ENCODE results near the gene PEDS1. TPM values are rescaled to one million over a fixed set of nuclear protein-coding genes. Genes with fewer than 3 reads are reported as not detected.

Gene PEDS1
- total and polyA plus RNA-seq, 10 of the 15 experiments (the other 5 are each of a cell fraction or from before 2014, with no cell fraction given), result 1.7 to 25.6 (median 16.8) TPM

DNA sequence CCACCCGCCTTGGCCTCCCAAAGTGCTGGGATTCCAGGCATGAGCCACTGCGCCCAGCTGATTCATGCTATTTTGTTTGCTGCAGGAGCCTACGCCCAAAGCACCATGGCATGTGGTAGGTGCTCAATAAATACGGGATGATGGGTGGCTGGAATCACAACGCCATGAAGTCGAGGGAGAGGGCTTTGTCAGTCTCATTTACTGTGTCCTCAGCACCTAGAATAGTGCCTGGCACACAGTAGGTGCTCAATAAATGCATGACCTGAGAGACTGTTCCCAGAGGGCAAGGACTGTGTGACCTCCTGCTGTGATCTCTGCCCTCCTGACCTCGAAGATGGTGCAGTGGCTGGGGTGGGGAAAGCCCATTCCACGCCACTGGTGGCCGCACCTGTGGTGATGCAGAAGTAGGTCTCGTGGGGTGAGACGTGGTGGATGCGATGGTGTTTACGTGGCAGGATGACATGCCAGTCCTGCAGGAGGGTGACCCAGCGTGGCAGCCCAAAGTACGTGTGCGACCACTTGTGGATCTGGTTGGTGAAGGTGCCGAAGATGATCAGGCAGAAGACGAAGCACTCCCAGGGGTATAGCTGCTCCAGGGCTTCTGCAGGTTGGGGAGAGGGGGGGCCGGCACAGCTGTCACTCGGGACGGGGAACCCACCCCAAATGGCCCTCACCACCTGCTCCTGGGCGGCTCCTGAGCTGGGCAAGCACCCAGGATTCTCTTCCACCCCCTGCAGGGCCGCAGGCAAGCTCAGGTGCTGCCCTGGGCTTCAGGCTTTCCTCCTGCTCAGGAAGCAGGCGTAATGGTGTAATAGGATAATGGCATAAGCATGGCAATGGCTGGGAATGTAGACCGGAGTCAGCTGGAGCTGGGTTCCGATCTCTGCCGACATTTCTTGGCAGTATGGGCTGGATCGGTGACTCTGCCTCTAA, 25.7 kb downstream of the PEDS1 start:
- WGBS (ENCODE audit: insufficient coverage, insufficient replicate concordance, low lambda C conversion rate, missing lambda C conversion rate), result 95% methylated on average over 28 of the region's 28 CpGs
- ChIA-PET POLR2A (no interaction called here), CTCF (interaction anchor here (0.6 to 1.8 kb wide), 3 partner anchors 12 to 49 kb away, joined by 3 to 4 read pairs (median 3); no protein-coding TSS in a partner anchor), RAD21 (ENCODE audit: unreplicated experiment) (interaction anchor here (1.1 kb wide), 1 partner anchor 12 kb away, joined by 5 read pairs; no protein-coding TSS in a partner anchor), SMC1A (ENCODE audit: uncharacterized antibody, unreplicated experiment) (no interaction called here)
- Histone ChIP-seq H3K9me3 (replicated peaks; ENCODE audit: control insufficient read depth, insufficient read depth, low read length) (no peaks in the 10 kb centered on the region), H3K4me2 (ENCODE audit: control insufficient read depth, insufficient read depth) (no peak overlapping the region), H3K36me3 (ENCODE audit: control insufficient read depth in 2 of 2, insufficient read depth in 2 of 2, low read length in 1 of 2) (peaks cover 21 to 45% of the 10 kb centered on the region in 2 experiments), H3K79me2 (ENCODE audit: control insufficient read depth, insufficient read depth, low read length) (no peaks in the 10 kb centered on the region), H2AFZ (ENCODE audit: control insufficient read depth, low read depth, low read length) (no peak overlapping the region), H3K27me3 (replicated peaks in 1 of 2; ENCODE audit: control insufficient read depth in 2 of 2, insufficient read depth in 2 of 2, low read length in 1 of 2) (no peaks in the 10 kb centered on the region), H3K9ac (ENCODE audit: control insufficient read depth, insufficient read depth, low read length) (no peak overlapping the region), H3K4me3 (no peak overlapping the region), H3K4me1 (ENCODE audit: control insufficient read depth, insufficient read depth, low read length) (no peaks in the 10 kb centered on the region; the same call in 1 of the 2 replicates), H4K20me1 (ENCODE audit: control insufficient read depth, insufficient read depth) (no peaks in the 10 kb centered on the region), H3K27ac (ENCODE audit: control insufficient read depth, insufficient read depth) (no peak overlapping the region)
- intact Hi-C loops (cut with micrococcal nuclease; ENCODE audit: unreplicated experiment), result no loop called here
- no peak for ATAC-seq
- in situ Hi-C loops (cut with MboI), result no loop called here
- DNase-seq (ENCODE audit: low read depth, low spot score), result no peak
- no TSS peak for BruUV-seq (replicated peaks)
- FAIRE-seq, result no peak
- TF ChIP-seq ZSCAN29 (IDR thresholded peaks at IDR 0.05) (no peak), BMI1 (IDR thresholded peaks at IDR 0.05; ENCODE audit: borderline replicate concordance) (no peak), PAX8 (IDR thresholded peaks at IDR 0.05) (no peak), HCFC1 (IDR thresholded peaks at IDR 0.05; ENCODE audit: low read length) (no peak), HDGF (IDR thresholded peaks at IDR 0.05) (no peak), IKZF1 (conservative IDR thresholded peaks at IDR 0.05) (no peak), FOXK2 (IDR thresholded peaks at IDR 0.05) (no peak)
- TF ChIP-seq, protein P1, sequence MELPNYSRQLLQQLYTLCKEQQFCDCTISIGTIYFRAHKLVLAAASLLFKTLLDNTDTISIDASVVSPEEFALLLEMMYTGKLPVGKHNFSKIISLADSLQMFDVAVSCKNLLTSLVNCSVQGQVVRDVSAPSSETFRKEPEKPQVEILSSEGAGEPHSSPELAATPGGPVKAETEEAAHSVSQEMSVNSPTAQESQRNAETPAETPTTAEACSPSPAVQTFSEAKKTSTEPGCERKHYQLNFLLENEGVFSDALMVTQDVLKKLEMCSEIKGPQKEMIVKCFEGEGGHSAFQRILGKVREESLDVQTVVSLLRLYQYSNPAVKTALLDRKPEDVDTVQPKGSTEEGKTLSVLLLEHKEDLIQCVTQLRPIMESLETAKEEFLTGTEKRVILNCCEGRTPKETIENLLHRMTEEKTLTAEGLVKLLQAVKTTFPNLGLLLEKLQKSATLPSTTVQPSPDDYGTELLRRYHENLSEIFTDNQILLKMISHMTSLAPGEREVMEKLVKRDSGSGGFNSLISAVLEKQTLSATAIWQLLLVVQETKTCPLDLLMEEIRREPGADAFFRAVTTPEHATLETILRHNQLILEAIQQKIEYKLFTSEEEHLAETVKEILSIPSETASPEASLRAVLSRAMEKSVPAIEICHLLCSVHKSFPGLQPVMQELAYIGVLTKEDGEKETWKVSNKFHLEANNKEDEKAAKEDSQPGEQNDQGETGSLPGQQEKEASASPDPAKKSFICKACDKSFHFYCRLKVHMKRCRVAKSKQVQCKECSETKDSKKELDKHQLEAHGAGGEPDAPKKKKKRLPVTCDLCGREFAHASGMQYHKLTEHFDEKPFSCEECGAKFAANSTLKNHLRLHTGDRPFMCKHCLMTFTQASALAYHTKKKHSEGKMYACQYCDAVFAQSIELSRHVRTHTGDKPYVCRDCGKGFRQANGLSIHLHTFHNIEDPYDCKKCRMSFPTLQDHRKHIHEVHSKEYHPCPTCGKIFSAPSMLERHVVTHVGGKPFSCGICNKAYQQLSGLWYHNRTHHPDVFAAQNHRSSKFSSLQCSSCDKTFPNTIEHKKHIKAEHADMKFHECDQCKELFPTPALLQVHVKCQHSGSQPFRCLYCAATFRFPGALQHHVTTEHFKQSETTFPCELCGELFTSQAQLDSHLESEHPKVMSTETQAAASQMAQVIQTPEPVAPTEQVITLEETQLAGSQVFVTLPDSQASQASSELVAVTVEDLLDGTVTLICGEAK (IDR thresholded peaks at IDR 0.05; ENCODE audit: borderline replicate concordance), result no peak
- TF ChIP-seq, protein P2, sequence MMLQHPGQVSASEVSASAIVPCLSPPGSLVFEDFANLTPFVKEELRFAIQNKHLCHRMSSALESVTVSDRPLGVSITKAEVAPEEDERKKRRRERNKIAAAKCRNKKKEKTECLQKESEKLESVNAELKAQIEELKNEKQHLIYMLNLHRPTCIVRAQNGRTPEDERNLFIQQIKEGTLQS (IDR thresholded peaks at IDR 0.05; ENCODE audit: borderline replicate concordance, extremely low read depth, low read depth, low read length), result no peak
- TF ChIP-seq, protein P3, sequence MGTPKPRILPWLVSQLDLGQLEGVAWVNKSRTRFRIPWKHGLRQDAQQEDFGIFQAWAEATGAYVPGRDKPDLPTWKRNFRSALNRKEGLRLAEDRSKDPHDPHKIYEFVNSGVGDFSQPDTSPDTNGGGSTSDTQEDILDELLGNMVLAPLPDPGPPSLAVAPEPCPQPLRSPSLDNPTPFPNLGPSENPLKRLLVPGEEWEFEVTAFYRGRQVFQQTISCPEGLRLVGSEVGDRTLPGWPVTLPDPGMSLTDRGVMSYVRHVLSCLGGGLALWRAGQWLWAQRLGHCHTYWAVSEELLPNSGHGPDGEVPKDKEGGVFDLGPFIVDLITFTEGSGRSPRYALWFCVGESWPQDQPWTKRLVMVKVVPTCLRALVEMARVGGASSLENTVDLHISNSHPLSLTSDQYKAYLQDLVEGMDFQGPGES (IDR thresholded peaks at IDR 0.05), result no peak
- TF ChIP-seq, protein P4, sequence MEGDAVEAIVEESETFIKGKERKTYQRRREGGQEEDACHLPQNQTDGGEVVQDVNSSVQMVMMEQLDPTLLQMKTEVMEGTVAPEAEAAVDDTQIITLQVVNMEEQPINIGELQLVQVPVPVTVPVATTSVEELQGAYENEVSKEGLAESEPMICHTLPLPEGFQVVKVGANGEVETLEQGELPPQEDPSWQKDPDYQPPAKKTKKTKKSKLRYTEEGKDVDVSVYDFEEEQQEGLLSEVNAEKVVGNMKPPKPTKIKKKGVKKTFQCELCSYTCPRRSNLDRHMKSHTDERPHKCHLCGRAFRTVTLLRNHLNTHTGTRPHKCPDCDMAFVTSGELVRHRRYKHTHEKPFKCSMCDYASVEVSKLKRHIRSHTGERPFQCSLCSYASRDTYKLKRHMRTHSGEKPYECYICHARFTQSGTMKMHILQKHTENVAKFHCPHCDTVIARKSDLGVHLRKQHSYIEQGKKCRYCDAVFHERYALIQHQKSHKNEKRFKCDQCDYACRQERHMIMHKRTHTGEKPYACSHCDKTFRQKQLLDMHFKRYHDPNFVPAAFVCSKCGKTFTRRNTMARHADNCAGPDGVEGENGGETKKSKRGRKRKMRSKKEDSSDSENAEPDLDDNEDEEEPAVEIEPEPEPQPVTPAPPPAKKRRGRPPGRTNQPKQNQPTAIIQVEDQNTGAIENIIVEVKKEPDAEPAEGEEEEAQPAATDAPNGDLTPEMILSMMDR (IDR thresholded peaks at IDR 0.05 in 2 of 3, conservative IDR thresholded peaks at IDR 0.05 in 1 of 3; ENCODE audit: control insufficient read depth in 2 of 3, extremely low read depth in 1 of 3, insufficient read depth in 1 of 3, low read depth in 3 of 3, low read length in 3 of 3), result no peak
- TF ChIP-seq, protein P5, sequence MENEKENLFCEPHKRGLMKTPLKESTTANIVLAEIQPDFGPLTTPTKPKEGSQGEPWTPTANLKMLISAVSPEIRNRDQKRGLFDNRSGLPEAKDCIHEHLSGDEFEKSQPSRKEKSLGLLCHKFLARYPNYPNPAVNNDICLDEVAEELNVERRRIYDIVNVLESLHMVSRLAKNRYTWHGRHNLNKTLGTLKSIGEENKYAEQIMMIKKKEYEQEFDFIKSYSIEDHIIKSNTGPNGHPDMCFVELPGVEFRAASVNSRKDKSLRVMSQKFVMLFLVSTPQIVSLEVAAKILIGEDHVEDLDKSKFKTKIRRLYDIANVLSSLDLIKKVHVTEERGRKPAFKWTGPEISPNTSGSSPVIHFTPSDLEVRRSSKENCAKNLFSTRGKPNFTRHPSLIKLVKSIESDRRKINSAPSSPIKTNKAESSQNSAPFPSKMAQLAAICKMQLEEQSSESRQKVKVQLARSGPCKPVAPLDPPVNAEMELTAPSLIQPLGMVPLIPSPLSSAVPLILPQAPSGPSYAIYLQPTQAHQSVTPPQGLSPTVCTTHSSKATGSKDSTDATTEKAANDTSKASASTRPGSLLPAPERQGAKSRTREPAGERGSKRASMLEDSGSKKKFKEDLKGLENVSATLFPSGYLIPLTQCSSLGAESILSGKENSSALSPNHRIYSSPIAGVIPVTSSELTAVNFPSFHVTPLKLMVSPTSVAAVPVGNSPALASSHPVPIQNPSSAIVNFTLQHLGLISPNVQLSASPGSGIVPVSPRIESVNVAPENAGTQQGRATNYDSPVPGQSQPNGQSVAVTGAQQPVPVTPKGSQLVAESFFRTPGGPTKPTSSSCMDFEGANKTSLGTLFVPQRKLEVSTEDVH (IDR thresholded peaks at IDR 0.05; ENCODE audit: low read depth, partially characterized antibody), result no peak

Measured in GM12878 (cell line).